A549 (cell line): Measurements from ENCODE around the gene ZNF428.

Experiments
- CBX8 ChIP-seq: fragments of 200-600 bp; sonication (generic); IDR thresholded peaks from 2 replicates; pipeline ENCODE4 v1.6.1; 2016
- EP300 ChIP-seq, 2 experiments: fragments of >200 bp; sonication (Bioruptor Twin); formaldehyde crosslinking; IDR thresholded peaks; 2 replicates in 1 of 2; 3 replicates in 1 of 2; pipeline ENCODE4 v1.6.1; 2016 to 2017
- POLR2A ChIP-seq: IDR thresholded peaks from 2 replicates; pipeline ENCODE4 v1.6.1; 2012; ENCODE audit warnings: mild to moderate bottlenecking, low read length
- POLR2AphosphoS2 ChIP-seq: conservative IDR thresholded peaks from 2 replicates; pipeline ENCODE4 v1.6.1; 2012; ENCODE audit warnings: low read length, improper control_type of control experiment, inconsistent platforms
- TF ChIP-seq, protein P1 (sequence below): fragments of >200 bp; sonication (Bioruptor Twin); formaldehyde crosslinking; IDR thresholded peaks from 3 replicates; pipeline ENCODE4 v1.5.1; 2016
- TF ChIP-seq, protein P2 (sequence below): IDR thresholded peaks from 2 replicates; pipeline ENCODE4 v1.6.1; 2012

DNA sequence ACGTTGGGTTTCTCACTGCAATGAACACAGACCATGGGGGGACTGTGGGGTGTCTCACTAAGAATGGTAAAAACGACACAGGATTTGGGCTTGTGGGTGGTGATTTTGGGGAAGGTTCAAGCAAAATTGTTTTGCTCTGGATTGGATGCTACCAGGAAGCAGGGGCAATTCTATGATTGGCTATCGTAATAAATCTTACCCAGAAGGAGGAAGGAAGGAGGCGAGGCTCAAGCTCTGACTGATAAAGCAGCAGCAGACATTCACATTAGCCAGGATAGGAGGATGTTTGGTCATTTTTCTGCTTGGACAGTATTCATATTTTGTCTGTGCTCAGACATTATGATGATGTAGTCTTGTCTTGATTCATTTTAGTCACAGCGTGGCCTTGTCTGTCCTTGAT, 21.6 kb downstream of the ZNF428 start:
- TF ChIP-seq POLR2A (no peak), EP300 (IDR thresholded peaks at IDR 0.05) (no peak), POLR2AphosphoS2 (no peak), CBX8 (no peak)
- TF ChIP-seq, protein P1, sequence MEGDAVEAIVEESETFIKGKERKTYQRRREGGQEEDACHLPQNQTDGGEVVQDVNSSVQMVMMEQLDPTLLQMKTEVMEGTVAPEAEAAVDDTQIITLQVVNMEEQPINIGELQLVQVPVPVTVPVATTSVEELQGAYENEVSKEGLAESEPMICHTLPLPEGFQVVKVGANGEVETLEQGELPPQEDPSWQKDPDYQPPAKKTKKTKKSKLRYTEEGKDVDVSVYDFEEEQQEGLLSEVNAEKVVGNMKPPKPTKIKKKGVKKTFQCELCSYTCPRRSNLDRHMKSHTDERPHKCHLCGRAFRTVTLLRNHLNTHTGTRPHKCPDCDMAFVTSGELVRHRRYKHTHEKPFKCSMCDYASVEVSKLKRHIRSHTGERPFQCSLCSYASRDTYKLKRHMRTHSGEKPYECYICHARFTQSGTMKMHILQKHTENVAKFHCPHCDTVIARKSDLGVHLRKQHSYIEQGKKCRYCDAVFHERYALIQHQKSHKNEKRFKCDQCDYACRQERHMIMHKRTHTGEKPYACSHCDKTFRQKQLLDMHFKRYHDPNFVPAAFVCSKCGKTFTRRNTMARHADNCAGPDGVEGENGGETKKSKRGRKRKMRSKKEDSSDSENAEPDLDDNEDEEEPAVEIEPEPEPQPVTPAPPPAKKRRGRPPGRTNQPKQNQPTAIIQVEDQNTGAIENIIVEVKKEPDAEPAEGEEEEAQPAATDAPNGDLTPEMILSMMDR = no peak
- TF ChIP-seq, protein P2, sequence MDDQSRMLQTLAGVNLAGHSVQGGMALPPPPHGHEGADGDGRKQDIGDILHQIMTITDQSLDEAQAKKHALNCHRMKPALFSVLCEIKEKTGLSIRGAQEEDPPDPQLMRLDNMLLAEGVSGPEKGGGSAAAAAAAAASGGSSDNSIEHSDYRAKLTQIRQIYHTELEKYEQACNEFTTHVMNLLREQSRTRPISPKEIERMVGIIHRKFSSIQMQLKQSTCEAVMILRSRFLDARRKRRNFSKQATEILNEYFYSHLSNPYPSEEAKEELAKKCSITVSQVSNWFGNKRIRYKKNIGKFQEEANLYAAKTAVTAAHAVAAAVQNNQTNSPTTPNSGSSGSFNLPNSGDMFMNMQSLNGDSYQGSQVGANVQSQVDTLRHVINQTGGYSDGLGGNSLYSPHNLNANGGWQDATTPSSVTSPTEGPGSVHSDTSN = no peak
